ENCODE results near the gene EGLN1.

DNA sequence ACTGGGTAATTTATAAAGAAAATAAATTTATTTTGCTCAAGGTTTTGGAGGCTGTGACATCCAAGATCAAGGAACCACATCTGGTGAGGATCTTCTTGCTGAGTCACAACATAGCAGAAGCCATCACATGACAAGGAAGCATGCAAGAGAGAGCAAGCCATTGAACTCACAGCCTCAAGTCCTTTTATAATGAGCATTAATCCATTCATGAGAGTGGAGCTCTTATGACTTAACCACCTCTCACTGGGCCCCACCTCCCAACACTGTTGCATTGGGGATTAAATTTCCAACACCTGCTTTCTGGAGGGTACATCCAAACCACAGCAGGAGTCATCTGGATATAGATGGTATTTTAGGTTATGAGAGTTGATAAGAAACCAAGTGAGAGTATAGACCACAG is 20.6 kb upstream of the EGLN1 start:
- TF ChIP-seq REST (IDR thresholded peaks at IDR 0.05; ENCODE audit: low read depth) (no peak), TEAD4 (IDR thresholded peaks at IDR 0.05) (no peak), CEBPB (IDR thresholded peaks at IDR 0.05) (no peak), YY1 (IDR thresholded peaks at IDR 0.05; ENCODE audit: low read depth) (no peak), EP300 (IDR thresholded peaks at IDR 0.05; ENCODE audit: borderline replicate concordance) (no peak), TAF1 (IDR thresholded peaks at IDR 0.05; ENCODE audit: low read depth) (no peak)
